Ishikawa (cell line): ENCODE results near the gene ASB10.
A peak's percentile ranks its signal among the peaks of the same experiment; 100 is the strongest.

Source experiments
- CEBPB ChIP-seq: IDR thresholded peaks from 2 replicates; pipeline ENCODE4 v1.6.1; 2012
- CREB1 ChIP-seq: IDR thresholded peaks from 2 replicates; pipeline ENCODE4 v1.6.1; 2012; ENCODE audit warnings: low read depth
- EGR1 ChIP-seq: IDR thresholded peaks from 2 replicates; pipeline ENCODE4 v1.6.1; 2012
- EP300 ChIP-seq: IDR thresholded peaks from 2 replicates; pipeline ENCODE4 v1.6.1; 2012; ENCODE audit warnings: borderline replicate concordance
- FOXM1 ChIP-seq: IDR thresholded peaks from 2 replicates; pipeline ENCODE4 v1.6.1; 2012; ENCODE audit warnings: low read depth, borderline replicate concordance
- NFIC ChIP-seq: IDR thresholded peaks from 2 replicates; pipeline ENCODE4 v1.6.1; 2012
- RAD21 ChIP-seq: IDR thresholded peaks from 2 replicates; pipeline ENCODE4 v1.6.1; 2012; ENCODE audit warnings: low read depth
- REST ChIP-seq: IDR thresholded peaks from 2 replicates; pipeline ENCODE4 v1.6.1; 2012; ENCODE audit warnings: low read depth, mild to moderate bottlenecking
- TAF1 ChIP-seq: IDR thresholded peaks from 2 replicates; pipeline ENCODE4 v1.6.1; 2012; ENCODE audit warnings: low read depth, mild to moderate bottlenecking
- TCF12 ChIP-seq: IDR thresholded peaks from 2 replicates; pipeline ENCODE4 v1.6.1; 2012; ENCODE audit warnings: low read depth
- TEAD4 ChIP-seq: IDR thresholded peaks from 2 replicates; pipeline ENCODE4 v1.6.1; 2012
- USF1 ChIP-seq: IDR thresholded peaks from 2 replicates; pipeline ENCODE4 v1.6.1; 2012
- YY1 ChIP-seq: IDR thresholded peaks from 2 replicates; pipeline ENCODE4 v1.6.1; 2012; ENCODE audit warnings: low read depth
- ZBTB7A ChIP-seq: IDR thresholded peaks from 2 replicates; pipeline ENCODE4 v1.6.1; 2012; ENCODE audit warnings: low read depth
- TF ChIP-seq, protein P1 (sequence below): IDR thresholded peaks from 2 replicates; pipeline ENCODE4 v1.6.1; 2012

The ASB10 gene

GRCh38 chr7:151129117-151129959, 57.7 kb downstream of the ASB10 start:
- TF ChIP-seq EGR1 = no peak
- no peak for TF ChIP-seq TAF1
- TF ChIP-seq RAD21 = no peak
- TF ChIP-seq, protein P1, sequence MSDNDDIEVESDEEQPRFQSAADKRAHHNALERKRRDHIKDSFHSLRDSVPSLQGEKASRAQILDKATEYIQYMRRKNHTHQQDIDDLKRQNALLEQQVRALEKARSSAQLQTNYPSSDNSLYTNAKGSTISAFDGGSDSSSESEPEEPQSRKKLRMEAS = no peak
- TF ChIP-seq ZBTB7A = no peak
- TF ChIP-seq FOXM1 = no peak
- no peak for TF ChIP-seq NFIC
- no peak for TF ChIP-seq EP300
- no peak for TF ChIP-seq TCF12
- TF ChIP-seq CEBPB = no peak

DNA sequence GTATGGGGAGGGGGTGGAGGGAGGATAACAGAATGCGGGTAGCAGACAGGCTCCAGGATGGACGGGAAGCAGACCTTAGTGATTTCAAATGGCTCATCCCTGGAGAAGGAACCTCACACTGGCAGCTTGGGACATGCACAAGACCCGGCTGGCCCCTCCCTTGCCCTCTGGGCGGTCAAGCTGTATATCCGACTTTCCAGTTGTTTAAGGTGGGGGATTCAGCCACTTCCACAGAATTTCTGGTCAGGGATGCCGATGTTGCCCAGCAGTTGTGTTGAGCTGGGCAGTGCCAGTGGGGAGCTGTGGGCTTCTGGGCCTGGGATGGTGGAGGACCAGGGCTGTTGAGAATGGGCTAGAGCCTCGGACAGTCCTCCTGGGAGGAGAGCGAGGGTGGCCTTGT, 58.3 kb downstream of the ASB10 start:
- TF ChIP-seq USF1 (no peak), TAF1 (no peak), CREB1 (no peak), ZBTB7A (no peak), NFIC (no peak), EGR1 (no peak), CEBPB (no peak), EP300 (no peak)
- TF ChIP-seq, protein P1 = no peak

GRCh38 chr7:151128144-151128543, 58.9 kb downstream of the ASB10 start:
- TF ChIP-seq NFIC (no peak), TCF12 (no peak), FOXM1 (no peak), ZBTB7A (no peak), EGR1 (no peak), EP300 (no peak), YY1 (no peak), CEBPB (no peak), CREB1 (no peak), REST (no peak), TEAD4 (no peak), USF1 (no peak), TAF1 (no peak), RAD21 (no peak)
- TF ChIP-seq, protein P1 = no peak

GRCh38 chr7:151126491-151127137, 60.4 kb downstream of the ASB10 start:
- peak; percentile 66; the same call in 1 of the 2 replicates for TF ChIP-seq USF1
- peak; percentile 14; the same call in 1 of the 2 replicates for TF ChIP-seq TEAD4
- TF ChIP-seq EP300 = no peak
- TF ChIP-seq CREB1 = no peak
- no peak for TF ChIP-seq ZBTB7A
- TF ChIP-seq REST = no peak
- no peak for TF ChIP-seq EGR1
- no peak for TF ChIP-seq CEBPB
- TF ChIP-seq, protein P1 = peak; percentile 63; the same call in 1 of the 2 replicates
- TF ChIP-seq NFIC = peak; percentile 84
- TF ChIP-seq TCF12 = peak; percentile 48; the same call in 1 of the 2 replicates
